Measurements from ENCODE around the gene SCARF2. TPM values are rescaled to one million over a fixed set of nuclear protein-coding genes. Genes with fewer than 3 reads are reported as not detected.
"Not testable (repeated sequence)": the region's sequence is repeated elsewhere in the genome, so short reads cannot be mapped to it uniquely, and the experiment has no call there.

The SCARF2 gene
- total RNA-seq, 1 donor, result 15.5 TPM

GRCh38 chr22:20393705-20394476 is 43.7 kb downstream of the SCARF2 start, which contains the start of gene ZNF74:
Gene ZNF74, plus strand, starts transcription at chr22:20394151. Its CDS starts 478 bp downstream, at chr22:20394629.
- TF ChIP-seq CTCF (IDR thresholded peaks at IDR 0.05; ENCODE audit: insufficient read depth, low read depth, low read length), result no peak
- DNase-seq (ENCODE audit: low read depth), result peak; percentile 91
- H3K4me3 ChIP-seq (ENCODE audit: low read depth, low read length), result peak within 1 kb of the TSS; percentile 76

GRCh38 chr22:20392983-20393704 is 44.5 kb downstream of the SCARF2 start:
- H3K4me3 ChIP-seq (ENCODE audit: low read depth, low read length), result peak overlapping the region; percentile 76
- no peak for DNase-seq (ENCODE audit: low read depth)
- TF ChIP-seq CTCF (IDR thresholded peaks at IDR 0.05; ENCODE audit: insufficient read depth, low read depth, low read length), result no peak

- H3K4me3 ChIP-seq (ENCODE audit: low read depth, low read length); DNase-seq (ENCODE audit: low read depth): not testable (repeated sequence)
Measured at GRCh38 chr22:20392365-20392881, 45.2 kb downstream of the SCARF2 start.

- no peak overlapping the region for H3K4me3 ChIP-seq (ENCODE audit: low read depth, low read length)
- TF ChIP-seq CTCF (IDR thresholded peaks at IDR 0.05; ENCODE audit: insufficient read depth, low read depth, low read length), result no peak
- no peak for DNase-seq (ENCODE audit: low read depth)
Measured at GRCh38 chr22:20391222-20391621, 46.4 kb downstream of the SCARF2 start.

- no peak for TF ChIP-seq CTCF (IDR thresholded peaks at IDR 0.05; ENCODE audit: insufficient read depth, low read depth, low read length)
- H3K4me3 ChIP-seq (ENCODE audit: low read depth, low read length), result no peak overlapping the region
- DNase-seq (ENCODE audit: low read depth), result no peak
Measured at GRCh38 chr22:20390394-20390907, 47.2 kb downstream of the SCARF2 start.

- H3K4me3 ChIP-seq (ENCODE audit: low read depth, low read length), result no peak overlapping the region
- no peak for DNase-seq (ENCODE audit: low read depth)
- TF ChIP-seq CTCF (IDR thresholded peaks at IDR 0.05; ENCODE audit: insufficient read depth, low read depth, low read length), result no peak
Measured at GRCh38 chr22:20389288-20389687, 48.3 kb downstream of the SCARF2 start.

GRCh38 chr22:20388200-20388599 is 49.4 kb downstream of the SCARF2 start:
- DNase-seq (ENCODE audit: low read depth), result no peak
- no peak overlapping the region for H3K4me3 ChIP-seq (ENCODE audit: low read depth, low read length)
- no peak for TF ChIP-seq CTCF (IDR thresholded peaks at IDR 0.05; ENCODE audit: insufficient read depth, low read depth, low read length)

Data from fibroblast of villous mesenchyme (primary cell).